Breast epithelium (tissue), 3 donors: ENCODE results near the gene CASZ1.

Experiments used
- CTCF ChIP-seq, 3 donors: fragments of 450-650 bp; IDR thresholded peaks; one replicate each; pipeline ENCODE4 v1.5.1; 2016 to 2017; ENCODE audit warnings: antibody characterized with exemption in 3 of 3, mild to moderate bottlenecking in 3 of 3, moderate library complexity in 3 of 3
- POLR2A ChIP-seq: fragments of 450-650 bp; IDR thresholded peaks from one replicate; pipeline ENCODE4 v1.6.1; 2016; ENCODE audit warnings: antibody characterized with exemption, mild to moderate bottlenecking, moderate library complexity
- POLR2AphosphoS5 ChIP-seq, 3 donors: sonication (generic); formaldehyde crosslinking; IDR thresholded peaks; one replicate each; pipeline ENCODE4 v1.6.1; 2017; ENCODE audit warnings: antibody characterized with exemption in 3 of 3

GRCh38 chr1:10617931-10618885 lies 178.2 kb downstream of the CASZ1 start:
- TF ChIP-seq CTCF (IDR thresholded peaks at IDR 0.05), result no peak
- no peak for TF ChIP-seq POLR2A
- no peak for TF ChIP-seq POLR2AphosphoS5 (IDR thresholded peaks at IDR 0.05)
